ENCODE data around the gene FES.

Gene FES

DNA sequence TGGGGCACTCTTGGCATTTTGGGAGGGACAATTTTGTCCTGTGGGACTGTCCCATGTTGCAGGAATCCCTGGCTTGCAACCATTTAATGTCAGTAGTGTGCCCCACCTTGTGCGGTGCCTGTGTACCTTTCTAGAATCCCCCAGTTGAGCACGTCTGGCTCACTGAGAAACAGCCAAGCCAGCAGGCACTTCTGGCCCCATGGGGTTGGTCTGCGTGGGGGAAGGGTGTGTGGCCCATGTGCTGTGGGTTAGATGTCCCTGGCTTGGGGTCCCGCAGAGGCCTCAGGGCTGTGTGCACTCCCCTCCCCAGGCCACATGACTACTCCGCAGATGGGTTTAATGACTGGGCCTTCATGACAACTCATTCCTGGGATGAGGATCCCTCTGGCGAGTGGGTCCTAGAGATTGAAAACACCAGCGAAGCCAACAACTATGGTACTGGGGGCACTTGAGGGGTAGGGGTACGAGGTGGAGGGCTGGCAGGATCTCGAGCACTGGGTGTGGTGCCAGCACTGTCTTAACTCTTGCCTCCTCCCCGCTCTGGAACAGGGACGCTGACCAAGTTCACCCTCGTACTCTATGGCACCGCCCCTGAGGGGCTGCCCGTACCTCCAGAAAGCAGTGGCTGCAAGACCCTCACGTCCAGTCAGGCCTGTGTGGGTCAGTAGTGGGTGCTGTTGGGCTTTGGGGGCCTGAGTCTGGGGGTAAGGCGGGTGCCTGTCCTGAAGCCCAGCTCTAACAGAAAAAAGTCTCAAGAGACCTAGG lies 3.7 kb upstream of the FES start:
- H3F3A ChIP-seq (ENCODE audit: control insufficient read depth, insufficient read depth) = peaks cover 4% of the 10 kb centered on the region
- H3K9me3 ChIP-seq (ENCODE audit: control insufficient read depth, insufficient read depth, low read length) = no peaks in the 10 kb centered on the region
- H3K27ac ChIP-seq (ENCODE audit: low read depth, low read length) = no peak overlapping the region
- no peaks in the 10 kb centered on the region for H3K27me3 ChIP-seq (ENCODE audit: control insufficient read depth, low read length)
- peaks cover 36% of the 10 kb centered on the region for H3K36me3 ChIP-seq (ENCODE audit: control insufficient read depth, low read length)
- no peak overlapping the region for H3K4me2 ChIP-seq (ENCODE audit: low read length)
- TF ChIP-seq EZH2phosphoT487 (IDR thresholded peaks at IDR 0.05; ENCODE audit: borderline replicate concordance, low read length) = no peak
- TF ChIP-seq, protein P1, sequence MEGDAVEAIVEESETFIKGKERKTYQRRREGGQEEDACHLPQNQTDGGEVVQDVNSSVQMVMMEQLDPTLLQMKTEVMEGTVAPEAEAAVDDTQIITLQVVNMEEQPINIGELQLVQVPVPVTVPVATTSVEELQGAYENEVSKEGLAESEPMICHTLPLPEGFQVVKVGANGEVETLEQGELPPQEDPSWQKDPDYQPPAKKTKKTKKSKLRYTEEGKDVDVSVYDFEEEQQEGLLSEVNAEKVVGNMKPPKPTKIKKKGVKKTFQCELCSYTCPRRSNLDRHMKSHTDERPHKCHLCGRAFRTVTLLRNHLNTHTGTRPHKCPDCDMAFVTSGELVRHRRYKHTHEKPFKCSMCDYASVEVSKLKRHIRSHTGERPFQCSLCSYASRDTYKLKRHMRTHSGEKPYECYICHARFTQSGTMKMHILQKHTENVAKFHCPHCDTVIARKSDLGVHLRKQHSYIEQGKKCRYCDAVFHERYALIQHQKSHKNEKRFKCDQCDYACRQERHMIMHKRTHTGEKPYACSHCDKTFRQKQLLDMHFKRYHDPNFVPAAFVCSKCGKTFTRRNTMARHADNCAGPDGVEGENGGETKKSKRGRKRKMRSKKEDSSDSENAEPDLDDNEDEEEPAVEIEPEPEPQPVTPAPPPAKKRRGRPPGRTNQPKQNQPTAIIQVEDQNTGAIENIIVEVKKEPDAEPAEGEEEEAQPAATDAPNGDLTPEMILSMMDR (IDR thresholded peaks at IDR 0.05; ENCODE audit: low read depth, low read length, poor library complexity, severe bottlenecking) = no peak
- peaks cover 26% of the 10 kb centered on the region for H3K4me1 ChIP-seq (ENCODE audit: control insufficient read depth, low read length)
- H3K9me2 ChIP-seq (replicated peaks; ENCODE audit: control insufficient read depth, low read length) = no peaks in the 10 kb centered on the region
- H4K20me1 ChIP-seq (ENCODE audit: control insufficient read depth, insufficient read depth, low read depth, low read length) = no peaks in the 10 kb centered on the region
- peaks cover 6% of the 10 kb centered on the region; the same call in 1 of the 2 replicates for H3K79me2 ChIP-seq (ENCODE audit: control insufficient read depth, low read length)
- no peak overlapping the region for H3K4me3 ChIP-seq (ENCODE audit: low read length)

DNA sequence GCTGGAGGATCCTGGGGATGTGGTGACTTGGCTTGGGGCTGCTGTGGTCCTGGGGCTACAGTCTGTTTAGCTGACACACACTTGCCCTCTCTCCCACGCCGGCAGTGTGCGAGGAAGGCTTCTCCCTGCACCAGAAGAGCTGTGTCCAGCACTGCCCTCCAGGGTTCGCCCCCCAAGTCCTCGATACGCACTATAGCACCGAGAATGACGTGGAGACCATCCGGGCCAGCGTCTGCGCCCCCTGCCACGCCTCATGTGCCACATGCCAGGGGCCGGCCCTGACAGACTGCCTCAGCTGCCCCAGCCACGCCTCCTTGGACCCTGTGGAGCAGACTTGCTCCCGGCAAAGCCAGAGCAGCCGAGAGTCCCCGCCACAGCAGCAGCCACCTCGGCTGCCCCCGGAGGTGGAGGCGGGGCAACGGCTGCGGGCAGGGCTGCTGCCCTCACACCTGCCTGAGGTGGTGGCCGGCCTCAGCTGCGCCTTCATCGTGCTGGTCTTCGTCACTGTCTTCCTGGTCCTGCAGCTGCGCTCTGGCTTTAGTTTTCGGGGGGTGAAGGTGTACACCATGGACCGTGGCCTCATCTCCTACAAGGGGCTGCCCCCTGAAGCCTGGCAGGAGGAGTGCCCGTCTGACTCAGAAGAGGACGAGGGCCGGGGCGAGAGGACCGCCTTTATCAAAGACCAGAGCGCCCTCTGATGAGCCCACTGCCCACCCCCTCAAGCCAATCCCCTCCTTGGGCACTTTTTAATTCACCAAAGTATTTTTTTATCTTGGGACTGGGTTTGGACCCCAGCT lies 2.9 kb upstream of the FES start:
- no peak overlapping the region for H3K27ac ChIP-seq (ENCODE audit: low read depth, low read length)
- H3K36me3 ChIP-seq (ENCODE audit: control insufficient read depth, low read length) = peaks cover 34% of the 10 kb centered on the region
- no peaks in the 10 kb centered on the region for H4K20me1 ChIP-seq (ENCODE audit: control insufficient read depth, insufficient read depth, low read depth, low read length)
- H3K9me2 ChIP-seq (replicated peaks; ENCODE audit: control insufficient read depth, low read length) = no peaks in the 10 kb centered on the region
- H3F3A ChIP-seq (ENCODE audit: control insufficient read depth, insufficient read depth) = peaks cover 4% of the 10 kb centered on the region
- peaks cover 35% of the 10 kb centered on the region for H3K4me1 ChIP-seq (ENCODE audit: control insufficient read depth, low read length)
- no peaks in the 10 kb centered on the region for H3K27me3 ChIP-seq (ENCODE audit: control insufficient read depth, low read length)
- no peak overlapping the region for H3K4me2 ChIP-seq (ENCODE audit: low read length)
- H3K9me3 ChIP-seq (ENCODE audit: control insufficient read depth, insufficient read depth, low read length) = no peaks in the 10 kb centered on the region
- peaks cover 6% of the 10 kb centered on the region; the same call in 1 of the 2 replicates for H3K79me2 ChIP-seq (ENCODE audit: control insufficient read depth, low read length)
- no peak overlapping the region for H3K4me3 ChIP-seq (ENCODE audit: low read length)
- TF ChIP-seq, protein P1 (IDR thresholded peaks at IDR 0.05; ENCODE audit: low read depth, low read length, poor library complexity, severe bottlenecking) = no peak
- no peak for TF ChIP-seq EZH2phosphoT487 (IDR thresholded peaks at IDR 0.05; ENCODE audit: borderline replicate concordance, low read length)

DNA sequence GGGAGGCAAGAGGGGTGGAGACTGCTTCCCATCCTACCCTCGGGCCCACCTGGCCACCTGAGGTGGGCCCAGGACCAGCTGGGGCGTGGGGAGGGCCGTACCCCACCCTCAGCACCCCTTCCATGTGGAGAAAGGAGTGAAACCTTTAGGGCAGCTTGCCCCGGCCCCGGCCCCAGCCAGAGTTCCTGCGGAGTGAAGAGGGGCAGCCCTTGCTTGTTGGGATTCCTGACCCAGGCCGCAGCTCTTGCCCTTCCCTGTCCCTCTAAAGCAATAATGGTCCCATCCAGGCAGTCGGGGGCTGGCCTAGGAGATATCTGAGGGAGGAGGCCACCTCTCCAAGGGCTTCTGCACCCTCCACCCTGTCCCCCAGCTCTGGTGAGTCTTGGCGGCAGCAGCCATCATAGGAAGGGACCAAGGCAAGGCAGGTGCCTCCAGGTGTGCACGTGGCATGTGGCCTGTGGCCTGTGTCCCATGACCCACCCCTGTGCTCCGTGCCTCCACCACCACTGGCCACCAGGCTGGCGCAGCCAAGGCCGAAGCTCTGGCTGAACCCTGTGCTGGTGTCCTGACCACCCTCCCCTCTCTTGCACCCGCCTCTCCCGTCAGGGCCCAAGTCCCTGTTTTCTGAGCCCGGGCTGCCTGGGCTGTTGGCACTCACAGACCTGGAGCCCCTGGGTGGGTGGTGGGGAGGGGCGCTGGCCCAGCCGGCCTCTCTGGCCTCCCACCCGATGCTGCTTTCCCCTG lies 2.2 kb upstream of the FES start:
- H3K4me3 ChIP-seq (ENCODE audit: low read length) = no peak overlapping the region
- peaks cover 35% of the 10 kb centered on the region for H3K4me1 ChIP-seq (ENCODE audit: control insufficient read depth, low read length)
- no peaks in the 10 kb centered on the region for H3K9me2 ChIP-seq (replicated peaks; ENCODE audit: control insufficient read depth, low read length)
- H3K27me3 ChIP-seq (ENCODE audit: control insufficient read depth, low read length) = no peaks in the 10 kb centered on the region
- no peak for TF ChIP-seq EZH2phosphoT487 (IDR thresholded peaks at IDR 0.05; ENCODE audit: borderline replicate concordance, low read length)
- TF ChIP-seq, protein P1 (IDR thresholded peaks at IDR 0.05; ENCODE audit: low read depth, low read length, poor library complexity, severe bottlenecking) = no peak
- peaks cover 4% of the 10 kb centered on the region for H3F3A ChIP-seq (ENCODE audit: control insufficient read depth, insufficient read depth)
- H4K20me1 ChIP-seq (ENCODE audit: control insufficient read depth, insufficient read depth, low read depth, low read length) = no peaks in the 10 kb centered on the region
- peaks cover 6% of the 10 kb centered on the region; the same call in 1 of the 2 replicates for H3K79me2 ChIP-seq (ENCODE audit: control insufficient read depth, low read length)
- H3K4me2 ChIP-seq (ENCODE audit: low read length) = no peak overlapping the region
- no peak overlapping the region for H3K27ac ChIP-seq (ENCODE audit: low read depth, low read length)
- peaks cover 31% of the 10 kb centered on the region for H3K36me3 ChIP-seq (ENCODE audit: control insufficient read depth, low read length)
- H3K9me3 ChIP-seq (ENCODE audit: control insufficient read depth, insufficient read depth, low read length) = no peaks in the 10 kb centered on the region

Data from DOHH2 (cell line).